Activated CD8-positive, alpha-beta memory T cell treated with anti-CD3 and anti-CD28 coated beads, Interleukin-2, amount 50 U/mL, for 48 hours (primary cell): Measurements from ENCODE around the gene CDCA7.
"Not testable (repeated sequence)": the region's sequence is repeated elsewhere in the genome, so short reads cannot be mapped to it uniquely, and the experiment has no call there.

ENCODE experiments used
- DNase-seq: peaks from one replicate; pipeline ENCODE4 v3.0.0-alpha.2; 2020

The CDCA7 gene

DNA sequence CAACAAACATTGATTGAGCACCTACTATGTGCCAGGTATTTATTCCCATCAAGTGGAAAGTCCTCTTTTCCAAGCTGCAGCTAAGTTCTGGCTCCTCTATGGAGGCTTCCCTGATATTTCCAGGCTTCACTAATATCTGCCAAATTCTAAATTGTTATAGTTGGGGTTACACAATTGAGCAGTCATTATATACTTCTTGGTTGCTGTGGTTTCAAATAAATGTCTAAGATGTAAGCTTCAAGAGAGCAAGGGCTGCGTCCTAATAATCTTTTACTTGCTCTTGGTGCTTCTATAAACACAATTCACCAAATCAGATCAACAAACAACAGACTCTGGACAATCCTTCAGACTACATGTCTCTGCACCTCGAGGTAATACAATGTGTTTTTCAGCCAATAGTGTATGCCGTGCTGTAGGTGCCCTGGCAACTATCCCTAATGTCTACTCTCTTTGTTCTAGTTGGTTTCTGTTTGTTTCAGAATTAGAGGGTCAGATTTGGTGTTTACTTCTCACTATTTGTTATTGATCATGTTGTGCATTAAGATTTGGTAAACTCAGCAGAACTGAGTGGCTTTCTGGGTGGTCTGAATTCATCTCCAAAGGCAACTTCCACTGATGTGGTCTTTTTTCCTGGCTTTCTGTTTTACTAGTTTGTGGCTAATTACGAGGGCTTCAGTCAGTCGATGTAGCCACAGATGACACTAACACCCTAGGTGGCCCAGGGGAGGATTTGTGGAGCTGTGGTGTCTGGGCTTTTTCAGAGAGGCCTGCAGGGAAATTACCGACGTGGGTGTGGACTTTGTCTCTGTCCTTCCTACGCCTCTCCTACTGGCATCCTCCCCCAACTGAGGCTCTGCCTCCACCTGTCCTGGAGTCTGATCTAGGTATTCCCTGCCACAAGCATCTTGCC is 50.4 kb downstream of the CDCA7 start:
- no peak for DNase-seq

DNA sequence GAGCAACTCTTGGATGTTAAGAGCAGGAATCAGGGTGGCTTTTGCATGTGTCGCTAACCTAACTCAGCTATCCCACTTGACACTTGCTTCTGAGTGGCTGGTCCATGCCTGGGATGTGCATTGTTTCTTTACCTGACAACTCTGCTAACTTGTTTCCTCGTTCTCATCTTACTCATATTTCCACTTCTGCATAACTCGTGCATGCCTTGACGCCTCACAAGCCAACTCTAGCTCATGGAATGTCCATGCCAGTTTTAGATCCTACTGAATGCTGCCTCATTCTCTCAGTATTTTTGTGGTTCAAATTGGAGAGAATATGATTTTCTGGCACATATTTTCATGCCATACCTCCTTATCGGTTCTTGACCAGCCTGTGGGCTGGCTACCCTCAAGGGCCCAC is 52.5 kb downstream of the CDCA7 start:
- no peak for DNase-seq

DNA sequence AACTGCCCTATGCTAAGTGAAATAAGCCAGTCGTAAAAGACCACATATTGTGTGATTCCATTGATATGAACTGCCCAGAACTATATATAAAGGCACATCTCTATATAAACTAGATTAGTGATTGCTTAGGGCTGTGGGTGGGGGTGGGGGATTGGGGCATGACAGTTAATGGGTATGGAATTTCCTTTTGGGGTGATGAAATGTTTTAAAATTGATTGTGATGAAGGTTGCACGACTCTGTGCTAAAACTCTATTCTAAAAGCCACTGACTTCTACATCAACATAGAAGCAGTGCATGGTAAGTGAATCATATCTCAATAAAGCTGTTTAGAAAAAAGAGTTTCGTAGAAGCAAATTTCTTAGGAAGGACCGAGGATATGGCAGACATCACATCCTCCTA is 53.0 kb downstream of the CDCA7 start:
- DNase-seq: no peak

DNA sequence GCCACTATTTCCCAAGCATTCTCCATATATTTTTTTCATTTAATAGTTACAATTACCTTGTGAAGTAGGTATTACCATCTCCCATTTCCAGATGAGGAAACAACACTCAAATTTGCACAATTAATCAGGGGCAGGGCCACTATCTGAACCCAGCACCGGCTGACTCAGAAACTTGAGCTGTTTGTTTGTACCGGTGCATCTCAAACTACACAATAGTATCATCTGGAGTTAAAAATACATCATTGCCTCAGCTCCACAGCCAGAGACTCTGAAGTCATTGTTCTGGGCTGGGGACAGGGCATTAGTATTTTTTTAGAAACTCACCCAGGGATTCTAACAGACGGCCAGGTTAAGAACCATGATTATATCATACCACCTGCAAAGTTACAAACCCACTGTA is 55.9 kb downstream of the CDCA7 start:
- DNase-seq: no peak

DNA sequence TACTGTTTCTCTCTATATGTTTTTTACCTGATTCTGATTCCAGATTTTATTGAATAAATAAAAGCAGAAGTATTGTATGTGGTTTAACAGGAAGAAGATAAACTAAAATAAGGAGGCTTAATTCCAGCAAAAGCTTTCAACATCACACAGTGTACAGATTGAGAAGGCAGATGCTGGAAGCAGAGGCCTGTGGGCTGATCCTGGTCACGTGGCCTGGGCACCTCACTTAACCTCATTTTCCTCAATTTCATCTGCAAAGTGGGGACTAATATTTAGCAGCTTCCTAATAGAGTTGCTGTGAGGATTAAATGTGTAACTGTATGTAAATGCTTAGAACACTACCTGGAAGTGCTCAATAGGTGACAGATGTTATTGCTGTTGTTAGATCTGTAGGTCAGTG is 58.0 kb downstream of the CDCA7 start:
- no peak for DNase-seq

DNA sequence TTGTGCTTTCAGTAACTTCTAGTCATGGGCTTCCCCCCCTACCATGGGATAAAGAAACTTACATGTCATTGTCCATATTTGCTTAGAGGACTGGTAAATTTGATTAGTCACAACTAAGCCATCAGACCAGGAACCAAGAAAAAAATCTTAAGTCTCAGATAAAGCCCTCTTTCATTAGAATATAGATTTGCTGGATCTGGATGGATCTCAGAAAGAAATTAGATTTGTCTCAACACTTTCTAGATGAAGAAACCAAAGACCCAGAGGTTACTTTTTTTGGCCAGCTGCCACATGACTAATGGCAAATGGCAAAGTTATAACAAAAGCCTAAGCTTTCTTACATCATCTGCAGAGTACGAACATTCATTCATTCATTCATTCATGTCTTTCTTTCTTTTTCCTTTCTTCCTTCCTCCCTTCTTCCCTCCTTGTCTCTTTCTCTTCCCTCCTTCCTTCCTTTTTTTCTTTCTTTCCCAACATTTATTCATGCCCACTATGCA is 60.2 kb downstream of the CDCA7 start:
- no peak for DNase-seq

DNA sequence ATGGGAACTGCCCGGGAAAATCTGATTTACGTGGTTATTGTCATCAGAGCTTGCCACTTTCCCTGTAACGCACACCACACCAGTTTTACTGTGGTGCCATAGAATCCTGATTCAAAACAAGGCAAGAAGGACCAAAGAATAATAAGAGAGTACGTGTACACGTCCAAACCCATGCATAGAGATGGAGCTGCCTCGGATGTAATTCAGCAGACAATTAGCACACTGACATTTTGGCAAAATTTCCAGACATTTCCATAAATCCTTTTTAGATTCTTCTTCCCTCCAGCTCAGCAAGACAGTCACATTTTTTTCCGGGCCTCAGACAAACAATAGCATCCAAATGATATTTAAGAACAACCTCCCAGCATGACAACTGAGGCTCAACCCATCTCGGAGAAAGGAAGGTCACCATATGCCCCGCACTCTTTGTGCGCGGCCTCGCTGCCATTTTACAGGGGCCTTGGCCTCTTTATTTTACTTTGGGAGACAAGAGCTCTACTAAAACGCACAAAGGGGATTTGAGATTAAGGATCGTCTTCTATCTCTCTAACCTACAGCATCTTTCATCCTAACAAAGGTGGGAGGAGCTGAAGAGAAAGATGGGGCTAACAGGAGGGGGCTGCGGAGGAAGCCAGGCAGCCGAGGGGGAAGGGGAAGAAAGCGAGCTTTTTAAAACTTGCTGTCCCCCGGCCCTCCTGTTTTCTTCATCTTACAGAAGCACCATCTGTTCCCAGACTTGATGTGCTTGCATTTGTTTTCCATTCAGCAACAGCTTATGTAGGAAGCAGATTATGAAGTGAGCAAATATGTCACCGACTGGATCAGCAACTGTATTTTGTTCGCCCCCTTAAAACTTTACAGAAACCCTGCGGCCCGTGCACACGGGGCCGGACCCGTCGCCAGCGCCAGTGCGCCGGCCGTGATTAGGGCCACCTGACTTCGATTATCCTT is 61.0 kb downstream of the CDCA7 start:
- DNase-seq: no peak

DNA sequence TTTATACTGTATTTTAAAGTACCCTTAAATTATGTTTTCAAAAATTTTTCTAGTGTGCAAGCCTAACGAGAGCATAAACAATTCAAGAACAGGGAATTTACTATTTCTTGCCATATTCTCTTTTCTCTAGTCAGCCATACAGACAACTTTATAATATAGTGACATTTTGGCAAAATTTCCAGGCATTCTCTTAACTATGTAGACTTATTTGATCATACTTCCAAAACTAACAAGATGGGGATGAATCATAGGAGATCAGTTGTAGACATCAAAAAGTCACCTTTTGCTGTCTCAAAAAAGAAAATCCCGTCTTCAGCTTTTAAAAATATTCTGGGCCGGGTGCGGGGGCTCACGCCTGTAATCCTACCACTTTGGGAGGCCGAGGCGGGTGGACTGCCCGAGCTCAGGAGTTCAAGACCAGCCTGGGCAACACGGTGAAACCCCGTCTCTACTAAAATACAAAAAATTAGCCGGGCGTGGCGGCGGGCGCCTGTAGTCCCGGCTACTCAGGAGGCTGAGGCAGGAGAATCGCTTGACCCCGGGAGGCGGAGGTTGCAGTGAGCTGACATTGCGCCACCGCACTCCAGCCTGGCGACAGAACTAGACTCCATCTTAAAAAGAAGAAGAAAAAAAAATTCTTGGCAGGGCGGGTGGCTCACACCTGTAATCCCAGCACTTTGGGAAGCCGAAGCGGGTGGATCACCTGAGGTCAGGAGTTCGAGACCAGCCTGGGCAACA is 61.9 kb downstream of the CDCA7 start:
- DNase-seq: not testable (repeated sequence)

DNA sequence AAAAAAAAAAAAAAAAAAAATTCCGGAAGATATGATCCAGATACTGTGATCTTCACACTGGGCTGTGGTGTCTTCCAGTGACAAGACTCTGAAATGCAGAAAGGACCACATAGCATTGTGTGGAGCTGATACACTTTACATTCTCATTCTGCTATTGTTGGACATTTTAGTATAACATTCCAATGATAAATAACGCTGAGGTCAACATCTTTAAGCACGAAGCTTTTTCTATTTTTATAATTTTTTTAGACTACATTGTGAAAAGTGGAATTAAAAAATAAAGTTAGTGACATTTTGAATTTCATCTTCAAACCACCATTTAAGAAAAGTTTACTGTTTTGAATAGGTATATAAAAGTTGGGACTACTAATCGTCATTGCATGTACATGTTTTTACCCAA is 62.7 kb downstream of the CDCA7 start:
- no peak for DNase-seq

DNA sequence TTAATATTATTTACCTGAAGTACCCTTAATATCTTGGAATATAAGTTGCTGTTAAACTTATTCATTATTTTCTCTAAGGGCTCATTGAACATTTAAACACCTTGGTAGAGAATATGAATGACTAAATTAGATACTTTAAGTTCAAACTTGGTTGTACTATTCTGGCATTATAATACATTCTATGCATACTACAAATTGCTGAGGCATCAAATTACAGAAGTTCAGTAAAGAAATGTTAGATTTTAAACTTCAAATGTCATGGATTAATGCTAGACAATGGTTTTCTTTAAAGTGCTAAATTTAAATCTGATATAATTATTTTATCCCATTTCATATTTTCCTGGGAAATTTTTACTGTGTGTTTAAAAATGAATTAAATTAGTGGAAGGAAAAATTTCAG is 63.1 kb downstream of the CDCA7 start:
- no peak for DNase-seq
